GM19240 (cell line): Measurements from ENCODE around the gene NHERF1.

ENCODE experiments used
- DNase-seq: peaks from one replicate; pipeline ENCODE4 v3.0.0; 2011; ENCODE audit warnings: low spot score; ENCODE audit not compliant: insufficient read length

Gene NHERF1

GRCh38 chr17:74732042-74732867, 16.2 kb upstream of the NHERF1 start:
- DNase-seq, result no peak

DNA sequence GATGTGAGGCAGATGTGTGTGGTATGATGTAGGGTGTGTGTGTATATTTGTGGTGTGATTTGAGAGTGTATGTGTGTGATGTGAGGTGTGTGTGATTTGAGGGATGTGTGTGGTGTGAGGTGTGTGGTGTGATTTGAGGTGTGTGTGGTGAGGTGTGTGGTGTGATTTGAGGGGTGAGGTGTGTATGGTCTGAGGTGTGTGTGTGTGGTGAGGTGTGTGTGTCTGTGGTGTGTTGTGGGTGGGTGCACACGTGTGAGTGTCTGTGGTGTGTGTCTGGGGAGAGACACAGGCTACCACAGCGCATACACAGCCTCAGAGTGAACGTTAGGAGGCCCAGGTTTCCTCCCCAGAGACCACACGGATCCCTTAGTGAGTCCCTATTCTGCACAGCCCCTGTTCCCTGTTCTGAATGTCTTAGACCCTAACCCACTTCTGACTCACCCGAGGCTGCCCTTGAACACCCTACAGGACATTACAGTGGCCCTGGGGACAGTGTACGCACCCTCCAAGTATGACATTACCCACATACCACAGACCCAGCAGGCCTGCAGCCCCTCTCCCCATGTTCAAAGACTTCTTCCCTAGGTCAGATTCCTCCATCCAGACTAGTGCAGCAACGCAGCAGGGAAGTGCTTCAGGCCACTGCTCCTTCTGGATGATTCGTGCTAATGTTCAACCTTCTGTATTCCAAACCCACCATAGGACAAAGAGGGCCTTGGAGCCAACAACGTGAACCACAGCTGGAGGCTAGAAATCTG, 14.9 kb upstream of the NHERF1 start:
- no peak for DNase-seq

DNA sequence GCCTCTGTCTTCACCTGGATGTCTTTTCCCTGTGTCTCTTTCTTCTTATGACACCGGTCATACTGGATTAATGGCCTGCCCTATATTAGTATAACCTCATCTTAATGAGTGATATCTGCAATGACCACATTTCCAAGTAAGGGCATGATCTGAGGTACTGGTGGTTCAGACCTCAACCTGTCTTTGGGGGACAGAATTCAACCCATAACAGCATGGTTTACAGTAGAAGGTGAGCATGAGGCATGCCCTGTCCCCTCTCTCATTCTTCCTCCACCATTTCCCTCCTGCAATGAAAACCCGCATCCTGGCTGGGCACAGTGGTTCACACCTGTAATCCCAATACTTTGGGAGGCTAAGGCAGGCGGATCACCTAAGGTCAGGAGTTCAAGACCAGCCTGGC, 14.2 kb upstream of the NHERF1 start:
- no peak for DNase-seq

DNA sequence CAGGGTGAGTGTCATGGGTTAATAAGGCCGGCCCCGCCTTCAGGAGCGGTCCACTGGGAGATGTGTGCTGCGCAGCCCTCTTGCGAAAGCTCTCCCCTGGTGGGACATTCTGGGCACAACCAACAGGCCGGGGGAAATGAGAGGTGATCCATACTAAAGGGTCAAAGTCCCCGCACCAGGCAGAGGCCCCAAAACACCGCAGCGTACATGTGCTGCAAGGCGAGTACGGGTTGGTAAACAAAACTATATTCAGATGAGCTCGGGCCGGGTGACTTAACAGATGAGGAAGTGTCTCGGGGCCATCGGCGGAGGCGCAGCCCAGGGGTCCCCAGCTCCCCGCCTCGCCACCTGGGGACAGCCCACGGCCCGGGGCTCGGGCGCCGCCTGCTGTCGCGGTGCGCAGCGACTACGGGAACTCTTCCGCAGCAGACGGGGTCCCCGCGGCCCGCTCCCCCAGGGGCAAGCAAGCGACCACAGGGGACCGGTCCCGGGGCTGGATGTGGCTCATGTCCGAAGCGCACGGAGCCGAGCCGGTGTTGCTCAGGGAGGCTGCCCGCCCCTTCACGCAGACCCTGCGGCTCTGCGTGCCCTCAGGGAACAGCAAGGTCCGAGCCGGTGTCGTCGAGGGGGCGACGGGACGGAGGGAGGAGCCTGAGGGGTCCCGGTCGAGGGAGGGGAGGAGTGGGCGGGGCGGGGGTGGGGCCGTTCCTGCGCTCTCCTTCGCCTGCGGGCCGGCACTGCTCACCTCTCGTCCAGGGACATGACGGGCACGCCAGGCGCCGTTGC, 11.7 kb upstream of the NHERF1 start, which contains the start of gene RAB37:
TSS of gene RAB37 (plus strand) at position 744 of the 786 bp plus-strand sequence. CDS start at position 761, 17 bp downstream.
- no peak for DNase-seq

GRCh38 chr17:74737299-74738050, 11.0 kb upstream of the NHERF1 start:
- DNase-seq, result no peak

DNA sequence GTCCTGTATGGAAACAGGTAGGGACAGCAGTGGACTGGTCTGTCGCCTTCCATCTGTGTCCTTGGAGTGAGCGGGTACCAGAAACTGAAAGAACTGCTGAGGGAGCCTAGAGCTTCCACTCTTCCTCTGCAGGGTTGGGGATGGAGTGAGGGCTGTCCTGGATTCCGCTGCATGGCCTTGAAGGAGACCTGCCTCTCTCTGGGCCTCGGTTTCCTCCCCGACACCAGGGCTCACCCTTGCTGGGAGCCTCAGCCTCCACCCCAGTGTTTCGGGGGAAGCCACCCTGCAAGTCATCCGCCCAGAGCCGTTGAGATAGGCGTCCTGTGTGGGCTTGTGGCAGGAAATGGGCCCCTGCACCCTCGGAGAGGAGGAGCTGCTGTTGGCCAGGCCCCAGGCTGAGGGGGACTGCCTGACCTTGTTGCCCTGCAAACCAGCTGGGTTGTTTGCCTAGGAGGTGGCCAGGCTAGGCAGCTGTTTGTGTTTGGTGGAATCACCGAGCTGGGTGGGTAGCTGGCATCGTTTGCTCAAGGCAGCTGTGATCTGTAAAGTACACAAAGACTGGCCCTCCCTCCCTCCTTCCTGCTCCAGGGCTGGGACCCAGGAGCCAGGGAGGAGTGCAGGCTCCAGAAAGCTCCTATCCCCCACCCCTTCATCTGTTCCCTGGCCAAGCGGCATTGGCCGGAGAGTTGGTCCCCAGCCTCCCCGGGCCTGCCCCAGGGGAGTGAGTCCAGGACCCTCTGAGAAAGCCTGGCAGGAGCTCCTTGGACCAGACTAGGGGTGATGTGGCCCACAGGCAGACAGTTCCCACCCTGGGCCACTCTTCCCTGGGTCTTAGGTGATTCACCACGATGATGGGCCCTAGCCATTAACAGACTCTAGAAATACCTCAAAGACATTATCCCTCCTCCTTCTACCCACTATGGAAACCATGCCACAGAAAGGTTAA, 10.1 kb upstream of the NHERF1 start:
- no peak for DNase-seq

DNA sequence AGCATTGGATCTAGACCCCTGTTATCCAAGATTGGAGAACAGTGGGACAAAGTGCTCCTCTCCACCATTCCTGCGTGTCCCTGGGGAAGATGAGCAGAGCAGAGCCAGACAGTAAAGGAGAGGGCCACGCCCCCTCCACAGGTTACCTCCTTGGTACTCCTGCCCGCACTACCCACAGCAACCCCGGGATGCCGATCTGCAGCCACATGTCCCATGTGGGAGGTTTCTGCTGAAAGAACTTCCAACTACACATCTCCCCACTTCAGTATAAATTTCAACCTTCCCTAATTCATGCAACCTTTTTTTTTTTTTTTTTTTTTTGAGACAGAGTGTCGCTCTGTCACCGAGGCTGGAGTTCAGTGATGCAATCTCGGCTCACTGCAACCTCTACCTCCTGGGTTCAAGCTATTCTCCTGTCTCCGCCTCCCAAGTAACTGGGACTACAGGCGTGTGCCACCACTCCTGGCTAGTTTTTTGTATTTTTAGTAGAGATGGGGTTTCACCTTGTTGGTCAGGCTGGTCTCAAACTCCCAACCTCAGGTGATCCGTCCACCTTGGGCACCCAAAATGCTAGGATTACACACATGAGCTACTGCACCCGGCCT, 9.1 kb upstream of the NHERF1 start:
- no peak for DNase-seq

GRCh38 chr17:74740173-74740572, 8.3 kb upstream of the NHERF1 start:
- no peak for DNase-seq

GRCh38 chr17:74740641-74741387, 7.6 kb upstream of the NHERF1 start:
- DNase-seq, result no peak

GRCh38 chr17:74742153-74742515, 6.3 kb upstream of the NHERF1 start:
- DNase-seq, result no peak

DNA sequence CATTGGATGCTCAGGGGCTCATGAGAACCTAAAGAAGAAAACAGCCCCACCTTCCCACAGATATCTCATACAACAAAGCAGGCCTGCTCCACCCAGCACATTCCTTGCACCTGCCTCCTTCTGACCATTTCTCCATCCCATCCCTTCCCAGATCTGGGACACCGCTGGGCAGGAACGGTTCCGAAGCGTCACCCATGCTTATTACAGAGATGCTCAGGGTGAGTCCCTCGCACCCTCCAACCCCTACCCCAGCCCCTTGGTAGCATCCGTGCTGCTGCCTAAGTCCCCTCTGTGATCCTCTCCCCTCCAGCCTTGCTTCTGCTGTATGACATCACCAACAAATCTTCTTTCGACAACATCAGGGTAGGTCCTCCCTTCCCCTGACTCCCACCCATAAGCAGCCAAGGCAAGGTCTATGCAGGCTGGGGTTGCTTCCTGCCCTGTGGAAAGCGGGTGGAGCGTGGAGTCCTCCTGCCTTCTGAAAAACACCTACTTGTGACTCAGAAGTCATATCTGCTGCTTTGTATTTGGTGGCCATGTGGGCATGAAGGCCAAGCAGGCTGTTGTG, 5.4 kb upstream of the NHERF1 start:
- no peak for DNase-seq

GRCh38 chr17:74743755-74744154, 4.7 kb upstream of the NHERF1 start:
- DNase-seq, result no peak

- no peak for DNase-seq
Measured at GRCh38 chr17:74744349-74744713, 4.1 kb upstream of the NHERF1 start.

DNA sequence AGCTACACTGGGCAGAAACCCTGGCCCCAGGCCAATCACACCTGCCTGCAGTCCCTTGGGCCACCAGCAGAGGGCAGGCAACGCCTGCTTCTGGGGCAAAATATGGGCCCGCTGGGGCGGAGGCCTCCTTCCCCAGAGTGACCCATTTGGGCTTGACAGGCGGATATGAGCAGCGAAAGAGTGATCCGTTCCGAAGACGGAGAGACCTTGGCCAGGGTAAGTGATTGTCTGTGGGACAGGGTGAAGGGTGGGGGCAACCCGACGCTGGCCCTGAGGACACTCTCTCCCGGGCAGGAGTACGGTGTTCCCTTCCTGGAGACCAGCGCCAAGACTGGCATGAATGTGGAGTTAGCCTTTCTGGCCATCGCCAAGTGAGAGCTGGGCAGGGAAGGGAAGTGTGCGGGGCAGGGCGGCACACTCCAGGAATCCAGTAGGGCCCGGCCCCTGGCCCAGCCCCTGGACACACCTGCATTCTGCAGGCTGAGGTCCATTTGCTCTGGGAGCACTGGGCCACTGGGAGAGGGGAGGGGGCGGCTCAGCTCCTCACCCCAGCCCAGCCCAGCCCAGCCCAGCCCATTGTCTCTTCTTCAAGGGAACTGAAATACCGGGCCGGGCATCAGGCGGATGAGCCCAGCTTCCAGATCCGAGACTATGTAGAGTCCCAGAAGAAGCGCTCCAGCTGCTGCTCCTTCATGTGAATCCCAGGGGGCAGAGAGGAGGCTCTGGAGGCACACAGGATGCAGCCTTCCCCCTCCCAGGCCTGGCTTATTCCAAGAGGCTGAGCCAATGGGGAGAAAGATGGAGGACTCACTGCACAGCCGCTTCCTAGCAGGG, 3.5 kb upstream of the NHERF1 start:
- no peak for DNase-seq

DNA sequence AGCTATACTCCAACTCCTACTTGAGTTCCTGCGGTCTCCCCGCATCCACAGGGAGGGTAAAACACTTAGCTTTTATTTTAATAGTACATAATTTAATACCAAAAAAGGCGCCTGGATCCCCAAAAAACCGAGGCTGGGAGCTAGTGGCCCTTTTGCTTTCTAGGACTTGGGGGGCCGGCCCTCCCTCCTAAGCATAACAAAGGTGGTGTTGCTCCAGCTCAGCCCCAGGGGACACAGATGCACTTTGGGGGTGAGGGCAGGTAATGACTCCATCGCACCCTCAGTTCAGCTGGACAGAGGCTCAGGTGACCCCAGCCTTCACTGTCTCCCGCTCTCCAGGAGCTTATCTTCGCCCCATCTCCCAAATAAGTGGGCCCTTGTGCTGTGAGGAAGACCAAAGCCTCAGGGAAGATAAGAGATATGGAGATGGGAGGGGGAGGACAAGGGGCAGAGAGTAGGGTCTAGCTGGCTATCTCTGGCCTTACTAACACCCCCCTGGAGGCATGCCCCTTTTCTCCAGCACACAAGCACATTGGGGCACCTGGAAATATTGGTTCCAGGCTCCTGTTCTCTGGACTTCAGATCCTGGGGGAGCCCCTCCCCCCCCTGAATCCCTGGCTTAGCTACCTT, 2.8 kb upstream of the NHERF1 start:
- no peak for DNase-seq

DNA sequence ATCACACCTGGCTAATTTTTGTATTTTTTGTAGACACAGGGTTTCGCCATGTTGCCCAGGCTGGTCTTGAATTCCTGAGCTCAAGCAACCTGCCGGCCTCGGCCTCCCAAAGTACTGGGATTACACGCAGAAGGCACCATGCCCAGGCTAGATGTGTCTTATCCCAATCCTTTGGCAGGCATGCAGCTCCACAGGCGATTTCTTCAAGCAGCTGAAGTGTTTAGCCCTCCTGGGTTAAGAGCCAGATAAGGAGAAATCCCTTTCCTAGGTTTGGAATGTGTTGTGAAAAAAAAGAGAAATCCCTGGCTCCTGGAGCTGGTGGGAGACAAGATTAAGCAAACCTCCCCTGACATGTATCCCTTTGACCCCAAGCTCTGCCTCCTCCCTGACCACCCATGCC, 2.1 kb upstream of the NHERF1 start:
- DNase-seq, result no peak

GRCh38 chr17:74746922-74747321, 1.5 kb upstream of the NHERF1 start:
- DNase-seq, result no peak

- DNase-seq, result no peak
Measured at GRCh38 chr17:74748279-74748528, 224 bp upstream of the NHERF1 start.
